HepG2 (cell line): ENCODE data around the gene LBR. TPM values are rescaled to one million over a fixed set of nuclear protein-coding genes. Genes with fewer than 3 reads are reported as not detected.

Experiments
- ADNP ChIP-seq: sonication (generic); formaldehyde crosslinking; IDR thresholded peaks from 2 replicates; pipeline ENCODE4 v1.4.0; 2020; ENCODE audit warnings: missing genetic modification reagents
- CAMTA2 ChIP-seq: sonication (generic); formaldehyde crosslinking; IDR thresholded peaks from 2 replicates; pipeline ENCODE4 v1.4.0; 2020; ENCODE audit warnings: mild to moderate bottlenecking, missing genetic modification reagents, borderline replicate concordance
- FIP1L1 ChIP-seq: fragments of 200-400 bp; formaldehyde crosslinking; IDR thresholded peaks from 2 replicates; pipeline ENCODE4 v1.6.1; 2018; ENCODE audit warnings: low read depth, mild to moderate bottlenecking, low read length, moderate library complexity, borderline replicate concordance; ENCODE audit not compliant: insufficient read depth
- HHEX ChIP-seq: IDR thresholded peaks from 2 replicates; pipeline ENCODE4 v1.6.1; 2016; ENCODE audit warnings: control low read depth
- IKZF5 ChIP-seq: IDR thresholded peaks from 2 replicates; pipeline ENCODE4 v1.6.1; 2018; ENCODE audit warnings: missing genetic modification reagents, mild to moderate bottlenecking, missing compliant biosample characterization
- MIER3 ChIP-seq: IDR thresholded peaks from 2 replicates; pipeline ENCODE4 v1.6.1; 2016; ENCODE audit warnings: missing compliant biosample characterization, borderline replicate concordance
- MYPOP ChIP-seq: sonication (generic); formaldehyde crosslinking; IDR thresholded peaks from 2 replicates; pipeline ENCODE4 v1.8.1; 2023; ENCODE audit warnings: mild to moderate bottlenecking, moderate library complexity, missing genetic modification reagents
- NCOA5 ChIP-seq: sonication (generic); formaldehyde crosslinking; IDR thresholded peaks from 2 replicates; pipeline ENCODE4 v1.4.0; 2020; ENCODE audit warnings: missing genetic modification reagents
- NR1H2 ChIP-seq: sonication (generic); formaldehyde crosslinking; IDR thresholded peaks from 2 replicates; pipeline ENCODE4 v1.8.1; 2022; ENCODE audit warnings: low read depth, missing genetic modification reagents, borderline replicate concordance
- ZBTB34 ChIP-seq: sonication (generic); formaldehyde crosslinking; IDR thresholded peaks from 2 replicates; pipeline ENCODE4 v1.8.0; 2022; ENCODE audit warnings: mild to moderate bottlenecking, missing genetic modification reagents
- ZFP36L2 ChIP-seq: sonication (generic); formaldehyde crosslinking; IDR thresholded peaks from 2 replicates; pipeline ENCODE4 v1.4.0; 2020; ENCODE audit warnings: missing genetic modification reagents
- ZNF292 ChIP-seq: sonication (generic); formaldehyde crosslinking; IDR thresholded peaks from 2 replicates; pipeline ENCODE4 v1.8.1; 2022; ENCODE audit warnings: mild to moderate bottlenecking, low read depth, missing genetic modification reagents, borderline replicate concordance
- ZNF354B ChIP-seq: sonication (generic); formaldehyde crosslinking; IDR thresholded peaks from 2 replicates; pipeline ENCODE4 v1.8.0; 2022; ENCODE audit warnings: mild to moderate bottlenecking, missing genetic modification reagents
- ZNF703 ChIP-seq: sonication (generic); formaldehyde crosslinking; IDR thresholded peaks from 2 replicates; pipeline ENCODE4 v1.5.1; 2020; ENCODE audit warnings: missing genetic modification reagents, mild to moderate bottlenecking, moderate library complexity, borderline replicate concordance
- ZNF777 ChIP-seq: sonication (generic); formaldehyde crosslinking; IDR thresholded peaks from 2 replicates; pipeline ENCODE4 v1.4.0; 2020; ENCODE audit warnings: missing genetic modification reagents
- polyA plus RNA-seq, 8 experiments: library from polyadenylated mRNA; depleted of rRNA in 3 of 8; stranded (reverse) in 7 of 8; unstranded in 1 of 8; fragments of >200 nt; fragmentation: Illumina TruSeq in 4 of 8; extraction: Trizol in 4 of 8; gene quantifications; 2 replicates each; pipeline versions ENCODE4 v1.2.1 to v1.2.3, GENCODE V29; 2011 to 2016; ENCODE audit warnings: low read depth in 4 of 8, missing spikeins in 1 of 8, mixed read lengths in 1 of 8; ENCODE audit not compliant: insufficient read depth in 1 of 8
- total RNA-seq, 5 experiments: library from RNA; depleted of rRNA; stranded (reverse); fragments of >200 nt; fragmentation: Illumina TruSeq; extraction: Trizol; gene quantifications; 2 replicates each; pipeline ENCODE4 v1.2.3, GENCODE V29; 2016; ENCODE audit warnings: low read depth in 1 of 5
- TF ChIP-seq, protein P1 (sequence below): sonication (generic); formaldehyde crosslinking; IDR thresholded peaks from 2 replicates; pipeline ENCODE4 v1.9.0; 2022; ENCODE audit warnings: missing genetic modification reagents, mild to moderate bottlenecking, borderline replicate concordance
- TF ChIP-seq, protein P2 (sequence below): conservative IDR thresholded peaks from 2 replicates; pipeline ENCODE4 v1.6.1; 2018; ENCODE audit warnings: missing genetic modification reagents
- TF ChIP-seq, protein P3 (sequence below): sonication (generic); formaldehyde crosslinking; IDR thresholded peaks from 2 replicates; pipeline ENCODE4 v1.5.0; 2020; ENCODE audit warnings: mild to moderate bottlenecking, low read depth, missing genetic modification reagents, borderline replicate concordance

LBR gene
- total and polyA plus RNA-seq, 2 of the 13 experiments (the other 11 are each of a cell fraction or from before 2014, with no cell fraction given): 38.9 to 76.7 TPM

DNA sequence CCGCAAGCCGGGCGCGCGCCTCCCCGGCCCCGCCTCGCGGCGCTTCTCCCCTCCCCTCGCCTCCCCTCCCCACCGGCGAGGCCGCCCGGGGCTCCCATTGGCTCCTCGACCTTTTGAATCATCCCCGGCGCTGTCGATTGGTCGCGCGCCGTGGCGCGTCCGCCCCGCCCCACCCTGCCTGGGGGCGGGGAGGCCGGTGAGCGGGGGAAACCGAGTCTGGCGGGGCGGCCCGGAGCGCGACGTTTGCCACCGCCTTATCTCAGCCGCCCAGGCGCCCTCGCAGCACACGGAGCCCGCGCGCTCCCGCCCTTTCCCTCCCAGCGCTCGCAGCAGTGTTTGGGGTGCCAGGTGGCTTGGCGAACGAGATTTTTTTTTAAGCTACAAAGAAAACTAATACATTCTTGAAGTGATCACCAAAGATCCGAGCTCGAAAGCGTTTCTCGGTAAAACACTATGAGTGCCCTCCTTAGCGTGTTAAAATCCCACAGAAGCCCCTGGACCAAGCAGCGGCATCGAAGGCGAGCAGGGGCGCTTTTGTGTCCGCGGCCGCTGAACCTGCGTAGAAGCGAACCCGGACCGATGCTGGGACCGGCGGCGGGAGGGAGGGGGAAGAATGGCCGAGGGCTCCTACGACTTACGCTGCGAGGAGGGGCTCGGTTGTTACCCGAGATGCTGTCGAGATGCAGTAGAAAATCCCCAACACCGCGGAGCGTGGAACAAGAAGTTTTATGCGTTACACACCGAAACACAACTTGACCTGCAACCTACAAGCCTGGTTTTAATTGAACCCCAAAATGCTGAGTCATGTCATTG is 436 bp upstream of the LBR start (continued):
- TF ChIP-seq, protein P1, sequence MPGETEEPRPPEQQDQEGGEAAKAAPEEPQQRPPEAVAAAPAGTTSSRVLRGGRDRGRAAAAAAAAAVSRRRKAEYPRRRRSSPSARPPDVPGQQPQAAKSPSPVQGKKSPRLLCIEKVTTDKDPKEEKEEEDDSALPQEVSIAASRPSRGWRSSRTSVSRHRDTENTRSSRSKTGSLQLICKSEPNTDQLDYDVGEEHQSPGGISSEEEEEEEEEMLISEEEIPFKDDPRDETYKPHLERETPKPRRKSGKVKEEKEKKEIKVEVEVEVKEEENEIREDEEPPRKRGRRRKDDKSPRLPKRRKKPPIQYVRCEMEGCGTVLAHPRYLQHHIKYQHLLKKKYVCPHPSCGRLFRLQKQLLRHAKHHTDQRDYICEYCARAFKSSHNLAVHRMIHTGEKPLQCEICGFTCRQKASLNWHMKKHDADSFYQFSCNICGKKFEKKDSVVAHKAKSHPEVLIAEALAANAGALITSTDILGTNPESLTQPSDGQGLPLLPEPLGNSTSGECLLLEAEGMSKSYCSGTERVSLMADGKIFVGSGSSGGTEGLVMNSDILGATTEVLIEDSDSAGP (CRISPR knock-in tag): peak; percentile 69; the same call in 1 of the 2 replicates
- TF ChIP-seq ZNF777 (no peak), ZFP36L2 (CRISPR knock-in tag) (no peak), HHEX (CRISPR knock-in tag) (no peak), FIP1L1 (no peak), NR1H2 (CRISPR knock-in tag) (no peak), ZNF703 (CRISPR knock-in tag) (peak; percentile 92; the same call in 1 of the 2 replicates), ZBTB34 (CRISPR knock-in tag) (no peak), MIER3 (no peak; the same call in 1 of the 2 replicates), ZNF292 (CRISPR knock-in tag) (peak; percentile 66; the same call in 1 of the 2 replicates), IKZF5 (CRISPR knock-in tag) (peak; percentile 70; the same call in 1 of the 2 replicates), ZNF354B (CRISPR knock-in tag) (no peak), CAMTA2 (no peak), MYPOP (peak; percentile 75; the same call in 1 of the 2 replicates), NCOA5 (CRISPR knock-in tag) (no peak), ADNP (CRISPR knock-in tag) (no peak)
- TF ChIP-seq, protein P2, sequence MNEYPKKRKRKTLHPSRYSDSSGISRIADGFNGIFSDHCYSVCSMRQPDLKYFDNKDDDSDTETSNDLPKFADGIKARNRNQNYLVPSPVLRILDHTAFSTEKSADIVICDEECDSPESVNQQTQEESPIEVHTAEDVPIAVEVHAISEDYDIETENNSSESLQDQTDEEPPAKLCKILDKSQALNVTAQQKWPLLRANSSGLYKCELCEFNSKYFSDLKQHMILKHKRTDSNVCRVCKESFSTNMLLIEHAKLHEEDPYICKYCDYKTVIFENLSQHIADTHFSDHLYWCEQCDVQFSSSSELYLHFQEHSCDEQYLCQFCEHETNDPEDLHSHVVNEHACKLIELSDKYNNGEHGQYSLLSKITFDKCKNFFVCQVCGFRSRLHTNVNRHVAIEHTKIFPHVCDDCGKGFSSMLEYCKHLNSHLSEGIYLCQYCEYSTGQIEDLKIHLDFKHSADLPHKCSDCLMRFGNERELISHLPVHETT (CRISPR knock-in tag): no peak; the same call in 1 of the 2 replicates
- TF ChIP-seq, protein P3, sequence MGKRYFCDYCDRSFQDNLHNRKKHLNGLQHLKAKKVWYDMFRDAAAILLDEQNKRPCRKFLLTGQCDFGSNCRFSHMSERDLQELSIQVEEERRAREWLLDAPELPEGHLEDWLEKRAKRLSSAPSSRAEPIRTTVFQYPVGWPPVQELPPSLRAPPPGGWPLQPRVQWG: no peak
